Parathyroid adenoma (tissue), 2 donors: ENCODE data around the gene RAPGEF1.

ENCODE experiments used
- H2AFZ ChIP-seq: fragments of 300-600 bp; sonication (generic); one replicate; pipeline ENCODE4 v1.7.0; 2017; ENCODE audit warnings: antibody characterized with exemption, mild to moderate bottlenecking
- H3K27ac ChIP-seq: fragments of 300-600 bp; sonication (generic); one replicate; pipeline ENCODE4 v1.7.0; 2017
- H3K27me3 ChIP-seq: fragments of 300-600 bp; sonication (generic); one replicate; pipeline ENCODE4 v1.7.0; 2017; ENCODE audit warnings: low read length; ENCODE audit not compliant: control insufficient read depth, insufficient read depth
- H3K36me3 ChIP-seq: fragments of 300-600 bp; sonication (generic); one replicate; pipeline ENCODE4 v1.7.0; 2017; ENCODE audit warnings: low read length; ENCODE audit not compliant: control insufficient read depth, insufficient read depth
- H3K4me1 ChIP-seq: fragments of 300-600 bp; sonication (generic); one replicate; pipeline ENCODE4 v1.7.0; 2017; ENCODE audit warnings: control low read depth
- H3K4me2 ChIP-seq: fragments of 300-600 bp; sonication (generic); one replicate; pipeline ENCODE4 v1.7.0; 2017; ENCODE audit warnings: low read length
- H3K4me3 ChIP-seq: fragments of 300-600 bp; sonication (generic); one replicate; pipeline ENCODE4 v1.7.0; 2017; ENCODE audit warnings: low read depth, low read length
- H3K79me2 ChIP-seq: fragments of 300-600 bp; sonication (generic); one replicate; pipeline ENCODE4 v1.7.0; 2017; ENCODE audit warnings: control low read depth
- H3K9ac ChIP-seq: fragments of 300-600 bp; sonication (generic); one replicate; pipeline ENCODE4 v1.7.0; 2017; ENCODE audit warnings: mild to moderate bottlenecking
- H3K9me3 ChIP-seq: fragments of 300-600 bp; sonication (generic); one replicate; pipeline ENCODE4 v1.7.0; 2017; ENCODE audit warnings: low read length; ENCODE audit not compliant: control insufficient read depth
- CTCF ChIP-seq: fragments of 300-600 bp; sonication (generic); IDR thresholded peaks from one replicate; pipeline ENCODE4 v1.7.0; 2017; ENCODE audit warnings: antibody characterized with exemption, mild to moderate bottlenecking
- donor health status: primary hyperparathyroidism.

The RAPGEF1 gene

GRCh38 chr9:131588396-131588795 is 151.5 kb downstream of the RAPGEF1 start:
- H3K36me3 ChIP-seq: no peaks in the 10 kb centered on the region

GRCh38 chr9:131587906-131588305 is 152.0 kb downstream of the RAPGEF1 start:
- TF ChIP-seq CTCF: no peak
- H3K27ac ChIP-seq: no peak overlapping the region
- no peaks in the 10 kb centered on the region for H3K79me2 ChIP-seq
- no peaks in the 10 kb centered on the region for H3K9me3 ChIP-seq
- no peaks in the 10 kb centered on the region for H3K36me3 ChIP-seq
- no peaks in the 10 kb centered on the region for H3K27me3 ChIP-seq
- H3K4me2 ChIP-seq: no peak overlapping the region
- no peak overlapping the region for H3K4me3 ChIP-seq
- no peaks in the 10 kb centered on the region for H3K4me1 ChIP-seq
- H2AFZ ChIP-seq: no peak overlapping the region
- no peak overlapping the region for H3K9ac ChIP-seq

More at GRCh38 chr9:131588396-131588795, 151.5 kb downstream of the RAPGEF1 start:
- Histone ChIP-seq H3K9me3 (no peaks in the 10 kb centered on the region), H3K27me3 (no peaks in the 10 kb centered on the region), H3K4me1 (no peaks in the 10 kb centered on the region), H3K9ac (no peak overlapping the region), H3K79me2 (no peaks in the 10 kb centered on the region), H3K27ac (no peak overlapping the region), H3K4me2 (no peak overlapping the region), H2AFZ (no peak overlapping the region), H3K4me3 (no peak overlapping the region)
- TF ChIP-seq CTCF: no peak

- Histone ChIP-seq H2AFZ (no peak overlapping the region), H3K4me3 (no peak overlapping the region), H3K4me1 (no peaks in the 10 kb centered on the region), H3K27ac (no peak overlapping the region), H3K9me3 (no peaks in the 10 kb centered on the region), H3K4me2 (no peak overlapping the region), H3K27me3 (no peaks in the 10 kb centered on the region), H3K9ac (no peak overlapping the region), H3K79me2 (no peaks in the 10 kb centered on the region), H3K36me3 (no peaks in the 10 kb centered on the region)
- no peak for TF ChIP-seq CTCF
These were observed 152.5 kb downstream of the RAPGEF1 start for GRCh38 chr9:131587331-131587730.

GRCh38 chr9:131585375-131585774 is 154.5 kb downstream of the RAPGEF1 start:
- Histone ChIP-seq H3K4me3 (no peak overlapping the region), H3K79me2 (no peaks in the 10 kb centered on the region), H3K36me3 (no peaks in the 10 kb centered on the region), H3K4me2 (no peak overlapping the region), H2AFZ (no peak overlapping the region), H3K4me1 (no peaks in the 10 kb centered on the region), H3K9ac (no peak overlapping the region), H3K9me3 (no peaks in the 10 kb centered on the region), H3K27me3 (no peaks in the 10 kb centered on the region), H3K27ac (no peak overlapping the region)
- no peak for TF ChIP-seq CTCF

- no peak for TF ChIP-seq CTCF
- H3K79me2 ChIP-seq: no peaks in the 10 kb centered on the region
- H3K27me3 ChIP-seq: no peaks in the 10 kb centered on the region
- no peak overlapping the region for H3K27ac ChIP-seq
- no peaks in the 10 kb centered on the region for H3K9me3 ChIP-seq
- no peak overlapping the region for H3K4me2 ChIP-seq
- no peak overlapping the region for H3K4me3 ChIP-seq
- H3K4me1 ChIP-seq: no peaks in the 10 kb centered on the region
- no peak overlapping the region for H3K9ac ChIP-seq
- H2AFZ ChIP-seq: no peak overlapping the region
- H3K36me3 ChIP-seq: no peaks in the 10 kb centered on the region
These were observed 155.0 kb downstream of the RAPGEF1 start for GRCh38 chr9:131584858-131585257.
